ENCODE data around the gene ANKRD33.

Gene ANKRD33

DNA sequence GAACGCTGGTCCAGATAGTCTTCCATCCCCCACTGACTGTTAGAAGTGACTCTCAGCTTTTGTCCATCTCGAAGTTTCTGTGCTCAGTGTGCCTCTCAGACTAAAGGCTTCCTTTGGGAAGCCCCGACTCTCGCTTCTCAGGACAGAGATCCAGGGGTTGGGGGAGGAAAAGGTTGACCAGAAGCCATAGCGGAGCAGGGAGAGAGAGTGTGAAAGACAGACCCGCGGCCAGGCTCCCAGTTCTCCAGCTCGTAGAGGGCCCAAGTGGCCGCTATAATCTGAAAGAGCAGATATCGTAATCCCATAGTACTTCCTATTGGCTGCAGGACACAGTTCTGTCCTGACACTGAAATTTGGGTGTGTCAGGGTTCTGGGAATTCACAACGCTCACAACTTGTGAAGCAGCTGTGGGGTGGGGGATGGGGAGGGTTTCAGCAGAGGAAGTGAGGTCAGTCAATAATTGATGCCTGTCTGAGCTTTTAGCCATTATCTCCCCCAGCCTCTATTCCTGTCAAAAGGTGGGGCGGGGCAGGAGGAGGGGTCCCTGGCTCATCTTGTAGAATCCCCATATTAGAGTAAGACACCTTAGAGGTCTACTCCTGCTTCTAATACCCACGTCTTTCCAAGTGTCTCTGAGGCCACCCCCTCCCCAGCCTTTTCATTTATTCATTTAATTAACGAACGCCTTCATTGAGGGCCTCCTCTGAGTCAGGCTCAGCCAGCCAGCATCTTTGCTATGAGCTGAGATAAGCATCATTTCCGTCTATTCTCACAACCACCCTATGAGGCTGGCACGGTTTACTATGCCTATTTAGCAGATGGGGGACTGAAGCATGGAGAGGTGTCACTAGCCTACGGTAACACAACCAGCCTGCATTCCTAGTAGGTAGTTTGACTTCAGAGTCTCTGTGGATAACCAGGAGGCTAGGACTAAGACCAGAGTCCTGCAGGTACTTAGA lies 17.8 kb downstream of the ANKRD33 start:
- peak; percentile 58 for DNase-seq

DNA sequence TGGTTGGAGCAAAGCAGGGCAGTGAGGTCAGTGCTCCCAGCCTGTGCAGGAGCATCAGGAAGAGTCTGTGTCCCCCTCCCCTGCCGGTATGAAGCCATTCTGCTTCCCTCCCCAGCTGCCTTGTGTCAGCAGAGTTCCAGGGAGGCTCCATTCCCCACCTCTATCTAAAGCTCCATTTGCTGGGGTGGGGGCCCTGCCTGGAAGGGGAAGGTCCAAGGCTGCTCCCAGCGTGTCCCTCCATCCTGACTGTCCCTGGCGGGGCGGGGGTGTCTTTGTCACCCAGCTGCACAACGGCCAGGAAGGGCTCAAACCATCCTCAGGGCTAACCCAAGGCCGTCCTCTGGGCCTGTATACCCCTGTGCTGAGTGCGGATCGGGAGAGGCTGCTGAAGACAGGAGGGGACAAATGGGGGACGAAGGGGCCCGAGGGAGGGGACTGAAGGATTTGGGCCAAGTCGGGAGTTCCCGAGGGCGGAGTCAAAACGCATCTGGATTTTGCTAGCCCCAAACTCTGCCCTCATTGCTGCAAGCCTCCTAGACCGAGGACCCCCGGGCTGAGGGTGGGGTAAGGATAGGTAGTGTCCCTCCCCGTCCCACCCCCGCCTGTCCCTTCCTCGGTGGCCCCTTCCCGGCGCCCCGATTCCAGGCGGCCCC lies 18.7 kb downstream of the ANKRD33 start:
- no peak for DNase-seq

DNA sequence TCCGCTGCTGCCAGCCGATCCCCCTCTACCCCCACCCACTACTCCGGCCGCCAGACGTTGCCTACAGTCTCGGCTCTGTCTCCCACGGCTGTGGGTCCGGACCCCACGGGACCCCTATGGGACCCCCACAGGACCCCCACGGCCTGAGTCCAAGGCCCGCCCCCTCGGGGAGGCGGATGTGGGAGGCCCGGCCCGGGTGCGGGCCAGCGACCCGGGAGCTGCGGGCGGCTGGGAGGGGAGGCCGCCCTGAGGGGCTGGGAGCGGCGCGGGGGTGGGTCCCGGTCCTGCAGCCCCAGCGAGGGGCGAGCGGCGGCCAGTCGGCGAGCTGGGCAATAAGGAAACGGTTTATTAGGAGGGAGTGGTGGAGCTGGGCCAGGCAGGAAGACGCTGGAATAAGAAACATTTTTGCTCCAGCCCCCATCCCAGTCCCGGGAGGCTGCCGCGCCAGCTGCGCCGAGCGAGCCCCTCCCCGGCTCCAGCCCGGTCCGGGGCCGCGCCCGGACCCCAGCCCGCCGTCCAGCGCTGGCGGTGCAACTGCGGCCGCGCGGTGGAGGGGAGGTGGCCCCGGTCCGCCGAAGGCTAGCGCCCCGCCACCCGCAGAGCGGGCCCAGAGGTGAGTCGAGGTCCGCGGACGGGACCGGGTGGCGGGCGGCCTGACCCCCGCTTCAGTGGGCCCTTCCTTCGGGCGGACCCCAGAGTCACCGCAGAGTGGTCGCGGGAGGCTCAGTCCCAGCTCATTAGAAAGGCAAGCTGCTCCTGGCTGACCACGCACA lies 19.4 kb downstream of the ANKRD33 start, which contains the start of gene ACVRL1:
ACVRL1 (plus strand) TSS at position 422 of the 773 bp plus-strand sequence. CDS start 4,971 bp downstream, outside the sequence.
- no peak for DNase-seq

DNA sequence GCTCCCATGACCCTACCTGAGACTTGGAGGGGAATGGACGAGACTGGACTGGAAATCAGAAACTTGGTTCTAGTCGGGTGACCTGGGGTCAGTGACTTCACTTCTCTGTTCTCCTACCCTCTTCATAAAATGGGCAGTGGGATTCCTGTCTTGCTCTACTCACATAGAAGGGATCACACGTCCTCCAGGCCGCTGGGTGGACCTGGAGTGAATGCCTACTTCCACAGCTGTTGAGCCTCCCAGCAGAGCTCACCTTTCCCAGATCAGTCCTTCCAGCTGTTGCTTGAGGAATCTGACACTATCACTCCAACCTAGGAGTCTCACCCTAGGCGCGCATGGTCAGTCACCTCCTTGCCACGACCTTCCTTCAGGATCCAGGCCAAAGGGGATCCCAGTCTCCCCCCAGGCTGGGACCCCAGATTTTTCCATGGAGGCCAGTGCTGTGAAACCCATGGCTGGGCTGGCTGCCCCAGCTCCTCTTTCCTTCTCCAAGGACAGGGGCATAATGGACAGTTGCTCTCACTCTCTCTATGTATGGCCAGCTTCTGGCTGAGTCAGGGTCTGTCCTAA lies 20.0 kb downstream of the ANKRD33 start:
- DNase-seq = no peak

DNA sequence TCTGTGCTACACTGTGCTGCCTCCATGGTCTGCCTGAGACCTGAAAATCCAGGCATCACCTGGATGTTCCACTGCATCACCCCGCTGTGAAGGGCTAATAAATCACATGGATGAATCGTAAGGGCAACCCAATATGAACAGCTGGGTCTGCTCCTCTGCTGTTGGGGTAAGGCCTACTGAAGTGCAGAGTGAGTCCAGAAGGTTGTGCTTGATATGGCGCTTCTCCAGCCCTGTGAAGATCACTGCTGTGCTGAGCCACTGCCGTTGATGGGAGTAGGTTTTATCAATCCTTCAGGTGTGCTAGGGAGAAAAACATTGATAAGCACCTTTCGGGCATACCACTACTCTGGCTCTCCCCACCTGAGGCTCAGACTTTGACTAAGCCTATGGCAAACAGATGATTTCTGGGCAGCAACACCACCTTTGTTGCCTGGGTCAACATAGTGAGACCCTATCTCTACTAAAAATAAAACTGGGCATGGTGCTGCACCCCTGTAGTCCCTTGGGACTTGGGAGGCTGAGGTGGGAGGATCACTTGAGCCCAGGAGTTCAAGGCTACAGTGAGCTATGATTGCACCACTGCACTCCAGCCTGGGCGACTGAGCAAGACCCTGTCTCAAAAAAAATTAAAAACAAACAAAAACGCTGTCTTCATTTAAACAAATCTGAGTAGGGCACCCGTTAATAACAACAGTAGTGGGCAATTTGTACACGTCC lies 21.1 kb downstream of the ANKRD33 start:
- DNase-seq = no peak

DNA sequence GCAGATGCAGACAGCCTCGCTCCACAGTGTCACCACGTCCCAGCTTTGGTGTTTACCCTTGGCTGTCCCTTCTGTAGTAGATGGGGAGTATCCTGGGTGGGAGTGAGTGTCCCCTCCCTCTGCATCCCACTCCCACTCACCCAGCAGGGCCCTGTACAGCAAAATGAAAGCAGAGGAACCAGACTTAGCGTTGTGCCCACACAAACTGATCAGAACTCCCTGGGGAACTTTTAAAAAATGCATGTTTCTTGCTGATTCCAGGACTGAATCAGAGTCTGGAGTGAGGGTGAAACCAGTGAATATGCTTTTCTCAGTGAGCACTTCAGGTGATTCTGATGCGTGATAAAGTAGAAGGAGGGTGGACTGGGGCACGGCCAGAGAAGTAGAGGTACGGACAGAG lies 22.3 kb downstream of the ANKRD33 start:
- DNase-seq = no peak

DNA sequence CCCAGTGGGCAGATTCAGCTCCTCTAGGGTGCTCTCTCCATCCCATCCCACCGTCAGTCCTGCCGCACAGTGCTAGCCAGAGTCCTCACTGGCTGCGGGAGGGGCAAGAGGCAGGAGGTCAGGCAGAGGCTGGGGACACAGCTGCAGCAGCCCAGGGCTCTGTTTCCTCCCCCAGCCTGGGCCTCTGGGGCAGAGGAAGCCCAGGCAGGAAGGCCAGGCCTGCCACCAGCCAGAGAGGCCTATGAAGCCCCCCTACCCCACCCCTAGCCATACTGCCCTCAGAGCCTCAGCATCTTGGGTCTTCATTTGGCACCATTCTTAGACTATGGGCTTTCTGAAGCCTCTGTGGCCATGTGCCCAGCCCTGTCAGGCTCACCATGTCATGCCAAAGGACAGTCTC lies 22.8 kb downstream of the ANKRD33 start:
- no peak for DNase-seq

DNA sequence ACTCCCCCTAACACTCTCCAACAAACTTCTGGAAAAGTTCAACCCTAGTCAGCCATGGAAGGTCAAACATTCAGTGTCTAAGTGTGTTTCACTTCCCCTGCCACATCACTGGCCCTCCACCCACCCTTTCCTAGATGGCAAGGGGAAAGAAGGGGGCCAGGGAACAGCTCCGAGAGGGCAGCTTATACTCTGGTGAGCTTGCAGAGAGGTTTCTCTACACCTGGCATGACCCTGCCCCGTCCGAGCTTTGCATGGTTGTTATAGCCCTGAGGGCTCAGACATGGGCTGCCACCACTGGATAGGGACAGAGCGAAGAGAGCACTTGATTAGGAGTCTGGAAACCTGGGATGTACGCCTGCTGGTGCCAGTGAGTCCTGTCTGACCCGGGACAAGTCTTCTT lies 23.4 kb downstream of the ANKRD33 start:
- no peak for DNase-seq

DNA sequence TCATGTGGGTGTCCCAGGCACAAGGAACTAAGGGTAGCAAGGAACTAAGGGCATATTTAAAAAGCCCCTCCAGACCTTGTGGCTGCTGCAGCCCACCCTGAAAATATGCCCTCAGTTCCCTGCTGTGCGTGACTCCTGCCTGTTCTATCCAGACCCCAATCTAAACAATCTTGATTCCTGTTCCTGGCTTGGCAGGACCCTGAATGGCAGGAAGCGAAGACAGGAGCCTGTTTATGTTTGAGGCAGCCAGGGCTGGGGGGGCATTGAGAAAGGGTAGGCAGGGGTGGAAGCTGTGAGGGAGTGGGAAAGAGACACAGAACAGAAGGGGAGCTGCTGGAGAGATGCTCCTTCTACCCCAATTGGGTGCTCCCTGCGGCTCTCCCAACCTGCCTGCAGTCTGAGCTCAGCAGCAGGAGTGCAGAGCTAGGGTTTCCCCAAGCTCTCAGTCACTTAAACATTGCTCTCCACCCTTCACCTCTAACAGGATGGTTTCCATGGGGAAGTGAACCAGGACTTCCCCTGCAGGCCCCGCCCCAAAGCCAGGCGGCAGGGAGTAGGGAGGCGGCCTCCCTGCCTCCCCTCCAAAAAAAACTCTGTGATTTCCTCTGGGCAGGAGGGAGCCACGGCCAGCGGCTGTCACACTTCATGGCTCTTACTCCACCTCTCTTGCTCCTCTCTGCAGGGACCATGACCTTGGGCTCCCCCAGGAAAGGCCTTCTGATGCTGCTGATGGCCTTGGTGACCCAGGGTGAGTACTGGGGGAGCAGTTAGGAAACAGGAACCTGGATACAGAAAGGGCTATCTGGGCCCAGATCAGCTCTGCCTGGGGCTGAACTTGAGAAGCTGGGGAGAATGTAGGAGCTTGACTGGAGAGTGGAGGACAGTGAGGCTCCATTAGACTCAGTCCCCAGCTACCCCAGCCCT lies 24.1 kb downstream of the ANKRD33 start:
- DNase-seq = no peak

DNA sequence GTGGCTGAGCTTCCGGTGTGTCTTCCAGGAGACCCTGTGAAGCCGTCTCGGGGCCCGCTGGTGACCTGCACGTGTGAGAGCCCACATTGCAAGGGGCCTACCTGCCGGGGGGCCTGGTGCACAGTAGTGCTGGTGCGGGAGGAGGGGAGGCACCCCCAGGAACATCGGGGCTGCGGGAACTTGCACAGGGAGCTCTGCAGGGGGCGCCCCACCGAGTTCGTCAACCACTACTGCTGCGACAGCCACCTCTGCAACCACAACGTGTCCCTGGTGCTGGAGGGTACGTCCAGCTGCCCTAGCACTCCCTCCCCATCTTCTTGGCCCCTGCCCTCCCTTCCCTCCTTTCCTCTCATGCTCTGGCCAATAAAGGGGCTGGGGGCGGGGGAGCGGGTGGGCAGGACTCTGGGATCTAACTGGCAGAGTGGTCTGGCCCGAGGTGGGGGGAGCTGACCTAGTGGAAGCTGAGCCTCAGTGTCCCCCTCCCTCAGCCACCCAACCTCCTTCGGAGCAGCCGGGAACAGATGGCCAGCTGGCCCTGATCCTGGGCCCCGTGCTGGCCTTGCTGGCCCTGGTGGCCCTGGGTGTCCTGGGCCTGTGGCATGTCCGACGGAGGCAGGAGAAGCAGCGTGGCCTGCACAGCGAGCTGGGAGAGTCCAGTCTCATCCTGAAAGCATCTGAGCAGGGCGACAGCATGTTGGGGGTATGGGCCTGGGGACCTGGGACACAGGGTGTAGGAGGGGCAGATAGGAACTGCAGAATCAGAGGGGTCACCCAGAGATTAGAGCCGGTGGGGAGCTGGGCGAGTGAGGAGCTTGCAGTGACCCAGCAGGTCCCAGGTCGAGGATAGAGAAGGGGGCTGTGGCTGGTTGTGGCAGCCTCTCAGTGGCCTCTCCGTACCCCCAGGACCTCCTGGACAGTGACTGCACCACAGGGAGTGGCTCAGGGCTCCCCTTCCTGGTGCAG lies 25.4 kb downstream of the ANKRD33 start:
- no peak for DNase-seq

DNA sequence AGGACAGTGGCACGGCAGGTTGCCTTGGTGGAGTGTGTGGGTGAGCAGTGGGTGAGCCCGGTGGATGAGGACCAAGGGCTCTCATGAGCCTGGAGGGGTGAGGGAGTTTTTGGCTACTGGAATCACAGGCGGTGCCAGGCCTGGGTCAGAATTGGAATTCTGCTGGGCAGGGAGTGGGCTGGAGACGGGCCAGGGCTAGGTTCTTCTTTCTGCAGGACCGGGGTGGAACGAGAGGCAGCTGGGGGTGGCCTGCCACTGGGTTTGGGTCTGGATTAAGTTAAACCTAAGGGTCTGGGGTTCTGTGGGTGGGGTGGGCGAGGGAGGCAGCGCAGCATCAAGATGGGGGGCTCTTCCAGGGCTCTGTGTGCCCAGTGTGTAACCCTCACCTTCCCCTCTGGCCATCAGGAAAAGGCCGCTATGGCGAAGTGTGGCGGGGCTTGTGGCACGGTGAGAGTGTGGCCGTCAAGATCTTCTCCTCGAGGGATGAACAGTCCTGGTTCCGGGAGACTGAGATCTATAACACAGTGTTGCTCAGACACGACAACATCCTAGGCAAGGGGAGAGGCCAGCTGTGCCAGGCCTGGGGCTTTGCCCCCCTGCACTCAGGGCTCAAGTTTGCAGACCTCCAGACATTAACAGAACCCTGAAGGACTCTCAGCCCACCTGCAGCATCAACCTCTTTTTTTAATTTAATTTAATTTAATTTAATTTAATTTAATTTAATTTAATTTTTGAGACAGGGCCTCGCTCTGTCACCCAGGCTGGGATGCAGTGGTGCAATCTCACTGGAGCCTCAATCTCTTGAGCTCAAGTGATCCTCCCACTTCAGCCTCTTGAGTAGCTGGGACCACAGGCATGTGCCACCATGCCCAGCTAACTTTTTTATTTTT lies 26.4 kb downstream of the ANKRD33 start:
- DNase-seq = no peak

DNA sequence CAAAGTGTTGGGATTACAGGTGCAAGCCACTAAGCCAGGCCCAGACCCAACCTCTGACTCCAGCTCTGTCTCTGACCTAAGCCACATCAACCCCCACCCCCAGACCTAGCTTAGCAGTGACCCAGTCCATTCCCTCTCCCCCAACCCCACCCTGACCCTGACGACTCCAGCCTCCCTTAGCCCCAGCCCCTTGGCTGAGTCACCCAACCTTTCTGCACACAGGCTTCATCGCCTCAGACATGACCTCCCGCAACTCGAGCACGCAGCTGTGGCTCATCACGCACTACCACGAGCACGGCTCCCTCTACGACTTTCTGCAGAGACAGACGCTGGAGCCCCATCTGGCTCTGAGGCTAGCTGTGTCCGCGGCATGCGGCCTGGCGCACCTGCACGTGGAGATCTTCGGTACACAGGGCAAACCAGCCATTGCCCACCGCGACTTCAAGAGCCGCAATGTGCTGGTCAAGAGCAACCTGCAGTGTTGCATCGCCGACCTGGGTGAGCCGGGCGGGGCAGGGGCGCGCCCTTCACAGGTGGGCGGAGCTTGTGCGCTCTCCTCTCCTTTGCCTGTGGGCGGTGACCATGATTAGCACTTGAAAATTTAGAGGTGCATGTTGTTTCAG lies 27.2 kb downstream of the ANKRD33 start:
- no peak for DNase-seq

DNA sequence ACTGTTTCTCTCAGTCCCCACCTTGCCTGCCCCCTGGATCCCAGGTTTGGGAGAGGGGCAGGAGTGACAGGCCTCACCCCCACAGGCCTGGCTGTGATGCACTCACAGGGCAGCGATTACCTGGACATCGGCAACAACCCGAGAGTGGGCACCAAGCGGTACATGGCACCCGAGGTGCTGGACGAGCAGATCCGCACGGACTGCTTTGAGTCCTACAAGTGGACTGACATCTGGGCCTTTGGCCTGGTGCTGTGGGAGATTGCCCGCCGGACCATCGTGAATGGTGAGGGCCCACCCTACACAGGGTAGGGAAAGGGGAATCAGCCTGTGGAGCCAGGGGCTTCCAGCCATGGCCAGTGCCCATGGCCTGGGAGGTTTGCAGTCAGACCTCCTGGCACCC lies 28.0 kb downstream of the ANKRD33 start:
- no peak for DNase-seq

DNA sequence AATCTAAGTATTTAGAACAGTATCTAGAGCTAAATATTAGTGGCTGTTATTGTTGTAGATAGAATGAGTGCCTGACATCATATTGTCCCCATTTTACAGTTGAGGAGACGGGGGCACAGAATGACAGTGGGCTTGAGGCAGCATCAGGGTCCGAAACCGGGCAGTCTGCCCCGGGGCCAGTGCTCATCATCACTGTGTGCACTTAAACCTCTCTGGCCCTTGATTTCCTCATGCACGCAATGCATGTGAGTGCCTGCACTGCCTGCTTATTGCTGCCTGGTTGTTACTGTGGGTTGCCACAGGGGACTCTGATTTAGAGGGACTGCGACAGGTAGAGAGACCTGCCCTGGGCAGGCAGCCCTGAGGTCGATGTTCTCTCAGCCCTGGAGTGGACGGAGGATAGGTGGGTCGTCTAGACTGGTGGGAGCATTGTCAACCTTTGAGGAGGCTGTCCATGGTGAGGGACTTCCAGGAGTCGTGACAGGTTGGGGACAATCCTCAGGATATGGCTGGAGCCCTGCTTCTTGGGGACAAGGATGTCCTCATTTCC lies 29.2 kb downstream of the ANKRD33 start:
- no peak for DNase-seq

DNA sequence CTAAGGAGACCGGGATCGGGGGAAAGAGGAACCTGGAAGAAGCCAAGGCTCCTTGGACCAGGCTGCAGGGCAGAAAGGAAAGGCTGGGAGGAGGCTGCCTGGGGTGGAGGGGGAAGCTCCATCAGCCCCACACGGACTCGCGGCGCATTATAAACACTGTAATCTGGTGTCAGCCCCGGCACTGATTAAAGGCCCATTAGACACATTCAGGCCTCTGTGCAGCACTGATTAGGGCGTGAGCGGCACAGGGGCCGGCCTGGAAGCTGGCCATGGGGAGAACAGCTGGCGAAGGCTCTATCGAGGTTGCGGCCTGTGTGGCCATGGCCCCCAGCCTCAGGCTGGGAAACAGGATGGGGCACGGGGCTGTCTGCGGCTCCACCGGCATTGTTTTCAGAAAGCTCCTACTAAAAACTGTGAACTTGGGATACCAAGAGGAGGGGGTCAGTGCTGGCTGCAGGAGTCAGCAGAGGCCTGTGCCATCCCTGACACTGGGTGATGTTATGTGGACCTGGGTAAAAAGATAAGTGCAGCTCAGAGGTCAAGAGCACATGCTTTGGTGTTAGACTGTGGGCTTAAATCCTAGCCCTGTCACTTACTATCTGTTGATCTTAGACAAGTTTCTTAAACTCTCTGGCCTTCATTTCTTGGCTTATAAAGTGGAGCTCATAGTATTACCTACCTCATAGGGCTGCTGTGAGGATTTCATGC lies 30.0 kb downstream of the ANKRD33 start:
- no peak for DNase-seq

DNA sequence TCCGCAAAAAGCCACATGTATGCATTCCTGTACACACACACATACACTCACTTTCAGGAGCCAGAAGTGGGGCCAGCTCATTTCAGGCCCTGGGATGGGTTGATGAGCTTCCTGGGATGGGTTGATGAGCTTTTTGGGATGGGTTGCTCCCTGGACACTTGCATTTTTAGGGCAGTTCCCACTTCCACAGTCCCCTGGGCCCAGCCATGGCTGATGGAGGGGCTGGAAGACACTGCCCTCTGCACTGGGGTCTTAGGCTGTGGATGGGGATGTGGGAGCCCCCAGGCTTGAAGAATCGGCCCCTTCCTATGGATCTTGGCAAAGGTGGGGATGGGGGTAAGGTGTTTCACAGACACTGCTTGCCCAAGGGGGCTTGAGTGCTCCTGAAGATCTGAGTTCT lies 32.1 kb downstream of the ANKRD33 start:
- DNase-seq = no peak

DNA sequence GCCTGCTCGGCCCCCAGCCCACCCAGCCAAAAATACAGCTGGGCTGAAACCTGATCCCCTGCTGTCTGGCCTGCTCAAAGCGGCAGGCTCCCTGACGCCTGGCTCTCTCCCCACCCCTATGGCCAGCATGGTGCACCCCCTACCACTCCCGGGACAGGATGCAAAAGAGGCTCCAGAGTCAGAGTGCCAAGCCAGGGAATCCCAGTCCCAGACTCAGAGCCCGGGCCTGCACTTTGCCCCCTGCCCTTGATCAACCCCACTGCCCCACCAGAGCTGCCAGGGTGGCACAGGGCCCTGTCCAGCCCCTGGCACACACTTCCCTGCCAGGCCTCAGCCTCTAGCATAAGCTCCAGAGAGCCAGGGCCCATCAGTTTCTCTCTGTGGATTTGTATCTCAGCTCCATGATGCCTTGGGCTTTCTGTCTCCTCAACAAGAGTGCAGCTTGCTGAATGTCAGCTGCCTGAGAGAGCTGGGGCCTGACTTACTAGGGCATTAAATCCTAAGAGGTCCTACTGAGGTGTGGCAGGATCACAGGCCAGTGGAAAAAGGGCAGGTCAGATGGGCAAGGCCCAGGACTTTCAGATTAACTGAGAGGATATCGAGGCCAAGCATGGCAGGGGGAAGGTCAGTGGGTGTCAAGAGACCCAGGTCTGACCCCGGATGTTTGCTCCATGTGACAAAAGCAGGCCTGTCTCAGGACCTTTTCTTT lies 33.3 kb downstream of the ANKRD33 start:
- no peak for DNase-seq

All from HCEC 1CT (cell line).